ENCODE measurements around the gene RANBP2.
"Not testable (repeated sequence)": the region's sequence is repeated elsewhere in the genome, so short reads cannot be mapped to it uniquely, and the experiment has no call there.

GRCh38 chr2:108716971-108717370, 2.3 kb upstream of the RANBP2 start:
- not testable (repeated sequence) for TF ChIP-seq EZH2phosphoT487 (IDR thresholded peaks at IDR 0.05; ENCODE audit: insufficient read depth, low read depth); EZH2 (IDR thresholded peaks at IDR 0.05; ENCODE audit: insufficient read depth, poor library complexity, severe bottlenecking)
